Smooth muscle cell (in vitro differentiated cells): Measurements from ENCODE around the gene SPATA18. TPM values are rescaled to one million over a fixed set of nuclear protein-coding genes. Genes with fewer than 3 reads are reported as not detected.
A peak's percentile ranks its signal among the peaks of the same experiment; 100 is the strongest.

Experiments
- DNase-seq: peaks from one replicate; lab custom pipeline; 2025; ENCODE audit not compliant: unreplicated experiment; lab: John Stamatoyannopoulos, UW
- H2AFZ ChIP-seq: fragments of 200-600 bp; sonication (generic); 2 replicates; pipeline ENCODE4 v1.6.0; 2016; ENCODE audit warnings: antibody characterized with exemption, low read depth, mild to moderate bottlenecking
- H3F3A ChIP-seq: fragments of 200-600 bp; sonication (generic); 2 replicates; pipeline ENCODE4 v1.6.0; 2017; ENCODE audit warnings: antibody characterized with exemption, low read depth
- H3K27ac ChIP-seq: fragments of 200-600 bp; sonication (generic); 2 replicates; pipeline ENCODE4 v1.5.1; 2016; ENCODE audit warnings: low read depth, mild to moderate bottlenecking
- H3K27me3 ChIP-seq: fragments of 200-600 bp; sonication (generic); 2 replicates; pipeline ENCODE4 v1.6.1; 2016; ENCODE audit warnings: low read depth, mild to moderate bottlenecking
- H3K36me3 ChIP-seq: fragments of 200-600 bp; sonication (generic); 2 replicates; pipeline ENCODE4 v1.5.1; 2016; ENCODE audit warnings: low read depth
- H3K4me1 ChIP-seq: fragments of 200-600 bp; sonication (generic); 2 replicates; pipeline ENCODE4 v1.5.1; 2016; ENCODE audit warnings: low read depth
- H3K4me2 ChIP-seq: fragments of 200-600 bp; sonication (generic); 2 replicates; pipeline ENCODE4 v1.6.0; 2016; ENCODE audit warnings: mild to moderate bottlenecking
- H3K4me3 ChIP-seq: fragments of 200-600 bp; sonication (generic); 2 replicates; pipeline ENCODE4 v1.5.1; 2016; ENCODE audit warnings: mild to moderate bottlenecking
- H3K79me2 ChIP-seq: fragments of 200-600 bp; sonication (generic); 2 replicates; pipeline ENCODE4 v1.6.0; 2016; ENCODE audit warnings: low read depth, mild to moderate bottlenecking
- H3K9ac ChIP-seq: fragments of 200-600 bp; sonication (generic); 2 replicates; pipeline ENCODE4 v1.6.0; 2016; ENCODE audit warnings: low read depth
- H3K9me3 ChIP-seq: fragments of 200-600 bp; sonication (generic); replicated peaks from 2 replicates; pipeline ENCODE4 v1.5.1; 2016; ENCODE audit warnings: low read depth
- H4K20me1 ChIP-seq: fragments of 200-600 bp; sonication (generic); 2 replicates; pipeline ENCODE4 v1.6.0; 2016; ENCODE audit warnings: low read depth
- WGBS: methylation state at CpG from one replicate; pipeline ENCODE4 v1.1.7; 2016; ENCODE audit warnings: low lambda C conversion rate; 5-methylcytosine and 5-hydroxymethylcytosine counted together
- polyA plus RNA-seq: library from polyadenylated mRNA; unstranded; fragments of >200 nt; fragmentation: Nextera tagmentation; extraction: Ambion mirVana; gene quantifications from 2 replicates; pipeline ENCODE4 v1.2.1, GENCODE V29; 2016
- total RNA-seq: library from RNA; depleted of rRNA; stranded (reverse); fragments of >200 nt; gene quantifications from 2 replicates; pipeline ENCODE4 v1.2.3, GENCODE V29; 2014
- TF ChIP-seq, protein P1 (sequence below): fragments of 200-600 bp; sonication (generic); IDR thresholded peaks from 2 replicates; pipeline ENCODE4 v1.5.1; 2017; ENCODE audit warnings: borderline replicate concordance, mild to moderate bottlenecking, antibody characterized with exemption; ENCODE audit not compliant: insufficient read depth, poor library complexity, severe bottlenecking

Gene SPATA18
- total and polyA plus RNA-seq, 2 experiments from 2014 or later = 8.9 to 21.2 TPM

DNA sequence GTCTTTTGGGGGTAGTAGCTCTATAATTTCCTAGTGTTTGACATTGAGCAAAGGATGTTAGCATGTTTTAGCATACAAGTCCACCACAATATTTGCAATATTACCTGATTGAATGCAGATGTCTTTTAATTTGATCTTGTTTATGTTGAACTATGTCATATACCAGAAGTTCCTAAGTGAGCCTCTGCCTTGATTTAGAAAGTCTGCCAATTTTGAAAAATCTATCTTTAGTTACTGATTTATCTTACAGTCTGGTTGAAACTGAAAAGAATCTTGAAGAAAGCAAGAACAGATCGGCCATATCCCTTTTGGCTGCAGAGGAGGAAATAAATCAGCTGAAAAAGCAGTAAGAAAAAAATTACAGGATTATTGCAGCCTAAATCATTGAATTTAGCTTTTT, 18.5 kb downstream of the SPATA18 start:
- TF ChIP-seq, protein P1, sequence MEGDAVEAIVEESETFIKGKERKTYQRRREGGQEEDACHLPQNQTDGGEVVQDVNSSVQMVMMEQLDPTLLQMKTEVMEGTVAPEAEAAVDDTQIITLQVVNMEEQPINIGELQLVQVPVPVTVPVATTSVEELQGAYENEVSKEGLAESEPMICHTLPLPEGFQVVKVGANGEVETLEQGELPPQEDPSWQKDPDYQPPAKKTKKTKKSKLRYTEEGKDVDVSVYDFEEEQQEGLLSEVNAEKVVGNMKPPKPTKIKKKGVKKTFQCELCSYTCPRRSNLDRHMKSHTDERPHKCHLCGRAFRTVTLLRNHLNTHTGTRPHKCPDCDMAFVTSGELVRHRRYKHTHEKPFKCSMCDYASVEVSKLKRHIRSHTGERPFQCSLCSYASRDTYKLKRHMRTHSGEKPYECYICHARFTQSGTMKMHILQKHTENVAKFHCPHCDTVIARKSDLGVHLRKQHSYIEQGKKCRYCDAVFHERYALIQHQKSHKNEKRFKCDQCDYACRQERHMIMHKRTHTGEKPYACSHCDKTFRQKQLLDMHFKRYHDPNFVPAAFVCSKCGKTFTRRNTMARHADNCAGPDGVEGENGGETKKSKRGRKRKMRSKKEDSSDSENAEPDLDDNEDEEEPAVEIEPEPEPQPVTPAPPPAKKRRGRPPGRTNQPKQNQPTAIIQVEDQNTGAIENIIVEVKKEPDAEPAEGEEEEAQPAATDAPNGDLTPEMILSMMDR = no peak
- Histone ChIP-seq H3K4me1 (peaks cover 9% of the 10 kb centered on the region), H3K9ac (no peak overlapping the region), H3K27ac (no peak overlapping the region), H4K20me1 (no peaks in the 10 kb centered on the region), H3K4me3 (no peak overlapping the region), H3K4me2 (no peak overlapping the region), H3K79me2 (no peaks in the 10 kb centered on the region), H3K36me3 (no peaks in the 10 kb centered on the region), H2AFZ (no peak overlapping the region), H3F3A (no peaks in the 10 kb centered on the region), H3K27me3 (no peaks in the 10 kb centered on the region), H3K9me3 (no peaks in the 10 kb centered on the region)
- WGBS = 90% methylated on average over 1 of the region's 1 CpG
- DNase-seq = no peak

DNA sequence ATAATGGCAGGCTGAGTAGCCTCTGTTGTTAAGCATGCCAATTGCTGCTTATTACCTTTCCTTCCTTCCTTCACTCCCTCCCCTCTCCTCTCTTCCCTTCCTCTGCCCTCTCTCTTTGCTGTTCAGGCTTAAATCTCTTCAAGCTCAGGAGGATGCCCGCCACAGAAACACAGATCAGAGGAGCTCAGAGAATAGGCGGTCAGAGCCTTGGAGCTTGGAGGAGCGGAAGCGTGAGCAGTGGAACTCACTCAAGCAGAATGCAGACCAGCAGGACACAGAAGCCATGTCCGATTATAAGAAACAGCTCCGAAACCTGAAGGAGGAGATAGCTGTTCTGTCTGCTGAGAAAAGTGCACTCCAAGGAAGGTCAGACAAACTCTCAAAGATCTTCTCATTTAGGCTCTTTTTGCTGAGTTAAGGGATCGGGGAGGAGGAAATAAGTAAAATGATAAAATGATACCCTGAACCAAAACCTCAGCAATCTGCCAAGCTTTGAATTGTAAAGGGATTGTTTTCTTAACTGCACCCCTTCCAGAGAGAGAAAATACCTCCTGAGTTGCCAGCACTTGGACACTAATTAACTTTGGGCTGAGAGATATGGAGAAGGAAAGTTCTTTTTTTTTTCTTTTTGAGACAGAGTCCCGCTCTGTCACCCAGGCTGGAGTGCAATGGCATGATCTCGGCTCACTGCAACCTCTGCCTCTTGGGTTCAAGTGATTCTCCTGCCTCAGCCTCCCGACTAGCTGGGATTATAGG, 20.9 kb downstream of the SPATA18 start:
- no peak overlapping the region for H2AFZ ChIP-seq

DNA sequence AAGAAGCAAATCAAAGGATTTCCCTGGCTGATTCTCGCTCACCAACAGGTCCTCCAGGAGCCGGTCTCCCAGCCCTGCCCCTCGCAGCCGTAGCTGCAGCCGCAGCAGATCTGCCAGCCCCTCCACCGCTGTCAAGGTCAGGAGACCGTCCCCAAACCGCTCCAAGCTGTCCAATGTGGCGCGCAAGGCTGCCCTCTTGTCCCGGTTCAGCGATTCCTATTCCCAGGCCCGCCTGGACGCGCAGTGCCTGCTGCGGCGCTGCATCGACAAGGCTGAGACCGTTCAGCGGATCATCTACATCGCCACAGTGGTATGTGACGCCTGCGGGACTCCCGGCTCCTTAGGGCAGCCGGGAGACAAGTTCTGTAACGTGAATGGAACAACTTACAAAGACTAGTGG, 25.6 kb downstream of the SPATA18 start:
- Histone ChIP-seq H3F3A (no peaks in the 10 kb centered on the region), H3K36me3 (no peaks in the 10 kb centered on the region), H3K4me3 (peak overlapping the region; percentile 36), H3K4me1 (peaks cover 4% of the 10 kb centered on the region), H3K27ac (no peak overlapping the region), H4K20me1 (no peaks in the 10 kb centered on the region), H3K27me3 (peaks cover 9% of the 10 kb centered on the region), H3K79me2 (no peaks in the 10 kb centered on the region), H3K9me3 (no peaks in the 10 kb centered on the region), H3K4me2 (peak overlapping the region; percentile 73), H3K9ac (no peak overlapping the region), H2AFZ (peak overlapping the region; percentile 68)
- TF ChIP-seq, protein P1 = no peak
- WGBS = 11% methylated on average over 26 of the region's 26 CpGs
- DNase-seq = no peak

More for the DNA sequence above, 20.9 kb downstream of the SPATA18 start:
- no peak overlapping the region for H3K4me3 ChIP-seq
- H3K27ac ChIP-seq = no peak overlapping the region
- peaks cover 9% of the 10 kb centered on the region for H3K4me1 ChIP-seq
- 89% methylated on average over 10 of the region's 10 CpGs for WGBS
- no peaks in the 10 kb centered on the region for H3K36me3 ChIP-seq
- no peak overlapping the region for H3K4me2 ChIP-seq
- H3K9me3 ChIP-seq = no peaks in the 10 kb centered on the region
- H3K9ac ChIP-seq = no peak overlapping the region
- no peak for DNase-seq
- TF ChIP-seq, protein P1 = no peak
- H3F3A ChIP-seq = no peaks in the 10 kb centered on the region
- H4K20me1 ChIP-seq = no peaks in the 10 kb centered on the region
- H3K79me2 ChIP-seq = no peaks in the 10 kb centered on the region
- H3K27me3 ChIP-seq = peaks cover 9% of the 10 kb centered on the region

DNA sequence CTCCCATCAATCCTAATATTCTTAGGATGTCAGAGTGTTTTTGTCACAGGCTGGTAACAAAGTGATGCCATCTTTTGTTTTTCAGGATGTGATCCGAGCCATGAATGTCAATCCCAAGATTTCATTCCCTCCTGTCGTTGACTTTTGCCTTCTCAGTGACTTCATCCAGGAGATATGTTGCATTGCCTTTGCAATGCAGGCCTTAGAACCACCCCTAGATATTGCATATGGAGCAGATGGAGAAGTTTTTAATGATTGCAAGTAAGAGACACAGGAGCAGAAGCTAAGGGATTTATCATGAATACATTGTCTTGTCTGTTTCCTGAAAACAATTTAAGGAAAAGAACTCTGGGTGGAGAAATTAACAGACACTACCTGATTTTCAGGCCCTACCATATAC, 28.6 kb downstream of the SPATA18 start:
- no peak overlapping the region for H3K9ac ChIP-seq
- H3K79me2 ChIP-seq = no peaks in the 10 kb centered on the region
- H3K36me3 ChIP-seq = no peaks in the 10 kb centered on the region
- H3K4me3 ChIP-seq = no peak overlapping the region
- H3K27me3 ChIP-seq = peaks cover 9% of the 10 kb centered on the region
- TF ChIP-seq, protein P1 = no peak
- no peak overlapping the region for H3K4me2 ChIP-seq
- DNase-seq = no peak
- WGBS = 69% methylated on average over 2 of the region's 2 CpGs
- H3K9me3 ChIP-seq = no peaks in the 10 kb centered on the region
- no peak overlapping the region for H3K27ac ChIP-seq
- H2AFZ ChIP-seq = no peak overlapping the region
- H3K4me1 ChIP-seq = no peaks in the 10 kb centered on the region
- no peaks in the 10 kb centered on the region for H4K20me1 ChIP-seq
- no peaks in the 10 kb centered on the region for H3F3A ChIP-seq
